Frontal cortex (tissue), 4 donors: ENCODE measurements around the gene CDYL. TPM values are rescaled to one million over a fixed set of nuclear protein-coding genes. Genes with fewer than 3 reads are reported as not detected.

Source experiments
- DNase-seq, 2 donors: peaks; one replicate each; pipeline ENCODE4 v3.0.0; 2012; ENCODE audit warnings: low spot score in 2 of 2
- FAIRE-seq: peaks from 2 replicates; lab custom pipeline; 2012; peaks lifted over from hg19 to GRCh38; lab: Jason Lieb, UNC
- total RNA-seq: library from RNA; depleted of rRNA; stranded (reverse); fragments of >200 nt; gene quantifications from one replicate; pipeline ENCODE4 v1.2.3, GENCODE V29; 2014
- donor health status: control.
- donor health status: control.
- donor health status: control.

The CDYL gene
- total RNA-seq, 1 donor from 2014 or later = 24.1 TPM

GRCh38 chr6:4870821-4871494 lies 94.8 kb downstream of the CDYL start:
- FAIRE-seq = no peak
- no peak for DNase-seq

GRCh38 chr6:4871825-4872224 lies 95.6 kb downstream of the CDYL start:
- DNase-seq (no peak), FAIRE-seq (no peak)

GRCh38 chr6:4872841-4873240 lies 96.6 kb downstream of the CDYL start:
- FAIRE-seq (no peak), DNase-seq (no peak)

- DNase-seq (no peak), FAIRE-seq (no peak)
Observed at GRCh38 chr6:4873928-4874327, 97.7 kb downstream of the CDYL start.

DNA sequence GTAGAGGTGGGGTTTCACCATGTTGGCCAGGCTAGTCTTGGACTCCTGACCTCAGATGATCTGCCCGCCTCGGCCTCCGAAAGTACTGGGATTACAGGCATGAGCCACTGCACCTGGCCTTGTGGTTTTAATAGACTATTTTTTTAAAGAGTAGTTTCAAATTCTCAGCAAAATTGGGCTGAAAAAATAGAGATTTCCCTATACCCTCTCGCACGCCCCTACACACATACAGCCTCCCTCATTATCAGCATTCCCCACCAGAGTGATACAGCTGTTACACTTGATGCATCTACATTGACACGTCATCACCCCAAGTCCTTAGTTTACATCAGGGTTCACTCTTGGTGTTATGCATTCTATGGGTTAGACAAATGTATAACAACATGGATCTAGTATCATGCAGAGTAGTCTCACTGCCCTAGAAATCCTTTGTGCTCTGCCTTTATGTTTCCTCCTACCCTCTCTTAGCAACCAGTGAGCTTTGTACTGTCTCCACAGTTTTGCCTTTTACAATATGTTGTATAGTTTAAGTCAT lies 103.6 kb downstream of the CDYL start:
- FAIRE-seq (no peak), DNase-seq (no peak)

DNA sequence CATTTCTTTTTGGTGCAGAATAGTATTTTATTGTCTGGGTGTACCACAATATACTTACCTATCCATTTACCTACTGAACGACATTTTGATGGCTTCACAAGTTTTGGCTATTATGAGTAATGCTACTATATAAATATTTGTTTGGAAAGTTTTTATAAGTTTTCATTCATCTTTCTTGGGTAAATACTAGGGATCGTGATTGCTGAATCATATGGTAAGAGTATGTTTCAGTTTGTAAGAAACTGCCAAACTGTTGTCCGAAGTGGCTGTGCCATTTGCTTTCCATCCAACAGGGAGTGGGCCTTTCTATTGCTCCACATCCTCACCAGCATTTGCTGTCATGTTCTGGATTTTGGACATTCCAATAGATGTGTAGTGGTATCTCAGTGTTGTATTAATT lies 104.2 kb downstream of the CDYL start:
- FAIRE-seq (no peak), DNase-seq (no peak)

- no peak for FAIRE-seq
- DNase-seq = no peak
Observed at GRCh38 chr6:4883298-4883697, 107.1 kb downstream of the CDYL start.

DNA sequence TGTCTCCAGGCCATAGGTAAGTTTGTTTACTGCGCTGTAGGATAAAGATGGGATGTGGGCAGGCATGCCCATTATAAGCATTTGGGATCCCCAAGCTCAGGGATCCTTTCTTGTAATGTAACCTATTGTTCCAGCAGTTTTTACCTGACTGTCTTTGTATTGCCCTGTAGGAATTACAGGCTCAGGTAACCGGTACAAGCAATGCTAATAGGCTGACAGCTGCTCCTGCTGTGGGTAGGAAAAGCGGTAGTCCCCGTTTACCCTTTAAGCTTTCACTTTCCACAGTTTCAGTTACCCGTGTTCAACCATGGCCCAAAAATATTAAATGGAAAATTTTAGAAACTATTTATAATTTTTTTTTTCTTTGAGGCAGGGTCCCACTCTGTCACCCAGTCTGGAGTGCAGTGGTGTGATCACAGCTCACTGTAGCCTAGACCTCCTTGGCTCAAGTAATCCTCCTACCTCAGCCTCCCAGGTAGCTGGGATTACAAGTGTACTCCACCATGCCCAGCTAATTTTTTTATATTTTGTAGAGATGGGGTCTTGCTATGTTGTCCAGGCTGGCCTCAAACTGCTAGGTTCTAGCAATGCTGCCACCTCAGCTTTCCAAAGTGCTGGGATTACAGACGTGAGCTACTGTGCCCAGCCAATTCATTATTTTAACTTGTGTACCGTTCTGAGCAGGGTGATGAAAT lies 108.6 kb downstream of the CDYL start:
- DNase-seq = no peak
- FAIRE-seq = no peak

DNA sequence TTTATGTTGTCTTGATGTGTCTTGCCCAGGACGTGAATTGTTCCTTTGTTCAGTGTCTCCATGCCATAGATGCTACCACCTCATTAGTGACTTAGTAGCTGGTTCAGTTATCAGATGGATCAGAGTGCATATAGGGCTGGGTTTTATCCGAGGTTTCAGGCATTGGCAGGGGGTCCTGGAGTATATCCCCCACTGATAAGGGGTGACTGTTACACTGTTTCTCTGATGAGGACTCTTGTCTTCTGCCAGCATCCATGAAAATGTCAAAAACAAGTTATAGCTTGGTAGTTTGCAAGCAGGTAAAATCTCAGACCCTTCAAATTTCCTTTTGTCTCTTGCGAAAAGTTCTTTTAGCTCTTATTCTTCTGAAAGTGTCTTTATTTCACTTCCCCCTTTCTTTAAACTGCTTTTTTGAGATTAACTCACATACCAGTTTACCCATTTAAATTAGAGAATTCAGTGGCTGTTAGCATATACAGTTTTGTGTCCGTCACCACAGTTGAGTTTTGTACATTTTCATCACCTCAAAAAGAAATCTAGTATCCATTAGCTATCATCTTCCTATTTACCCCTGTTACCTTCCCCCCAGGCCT lies 109.2 kb downstream of the CDYL start:
- FAIRE-seq = no peak
- no peak for DNase-seq

DNA sequence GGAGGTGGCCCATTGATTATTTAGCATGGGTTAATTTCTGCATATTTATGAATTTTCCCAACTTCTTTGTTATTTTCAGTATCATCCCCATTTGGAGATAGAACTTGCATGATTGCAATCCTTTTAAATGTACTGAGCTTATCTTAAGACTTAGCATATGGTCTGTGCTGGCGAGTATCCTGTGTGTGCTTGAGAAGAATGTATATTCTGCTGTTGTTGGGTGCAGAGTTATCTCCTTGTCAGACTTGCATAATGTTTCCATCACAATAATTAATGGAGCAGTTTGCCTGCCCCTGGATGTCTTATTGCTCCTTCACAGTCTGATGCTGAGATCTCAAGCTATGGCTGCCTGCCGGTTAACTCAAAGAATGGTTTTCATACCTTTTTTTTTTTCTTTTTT lies 112.6 kb downstream of the CDYL start:
- DNase-seq = no peak
- FAIRE-seq = no peak

DNA sequence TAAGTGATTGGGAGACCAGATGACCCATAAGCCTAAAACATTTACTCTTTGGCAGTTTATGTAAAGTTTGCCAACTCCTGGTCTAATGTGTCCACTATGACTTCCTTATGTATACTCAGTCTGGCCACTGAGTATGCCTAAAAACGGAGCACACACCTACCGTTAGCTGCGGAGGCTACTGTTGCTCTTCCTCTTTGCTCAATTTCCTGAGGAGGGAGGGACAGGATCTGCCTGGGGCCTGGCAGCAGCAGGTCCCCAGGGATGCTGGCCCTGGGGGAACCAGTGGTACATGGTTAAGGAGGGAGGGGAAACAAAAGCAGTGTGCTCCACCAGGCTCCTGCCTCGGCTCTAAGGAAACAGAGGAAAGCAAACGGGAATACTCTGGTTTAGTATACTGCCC lies 113.5 kb downstream of the CDYL start:
- DNase-seq = no peak
- no peak for FAIRE-seq

- no peak for DNase-seq
- no peak for FAIRE-seq
Observed at GRCh38 chr6:4890191-4890590, 114.0 kb downstream of the CDYL start.

DNA sequence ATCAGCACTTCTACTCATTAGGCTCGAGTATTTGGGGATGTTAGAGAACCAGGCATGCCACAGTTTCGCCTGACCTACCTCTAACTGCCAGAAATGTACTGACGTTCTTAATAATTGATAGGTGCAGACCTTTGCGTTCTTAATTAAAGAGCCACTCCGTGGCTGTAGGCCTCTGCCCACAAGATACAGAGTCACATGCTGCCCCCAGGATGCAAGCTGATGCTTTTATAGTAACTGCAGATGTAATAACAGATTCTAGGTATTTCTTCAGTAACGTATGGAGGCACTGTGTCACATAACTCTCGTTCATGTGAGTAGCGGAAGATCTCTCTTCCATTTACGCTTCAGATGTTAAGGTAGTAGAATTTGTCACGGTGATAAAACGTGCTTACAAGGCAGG lies 114.4 kb downstream of the CDYL start:
- no peak for DNase-seq

DNA sequence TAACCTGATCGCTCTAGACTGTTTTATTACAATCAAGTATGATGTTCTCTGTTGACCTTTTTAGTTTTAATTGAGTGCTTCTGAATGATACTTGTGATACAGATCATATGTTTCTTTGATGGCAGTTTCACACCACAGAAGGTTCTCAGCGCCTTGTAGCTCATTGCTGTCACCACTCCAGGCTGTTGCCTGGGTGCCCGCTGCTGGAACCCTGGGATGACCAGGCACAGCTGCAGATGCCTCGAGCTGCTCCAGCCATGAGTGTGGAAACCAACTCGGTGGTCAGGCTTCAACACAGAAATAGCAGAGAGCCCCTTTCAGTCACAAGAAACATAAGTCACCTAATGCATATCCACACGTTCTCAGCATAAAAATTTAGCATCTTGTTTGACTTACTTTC lies 114.9 kb downstream of the CDYL start:
- DNase-seq = no peak
- no peak for FAIRE-seq

More for the DNA sequence above, 114.4 kb downstream of the CDYL start:
- no peak for FAIRE-seq

DNA sequence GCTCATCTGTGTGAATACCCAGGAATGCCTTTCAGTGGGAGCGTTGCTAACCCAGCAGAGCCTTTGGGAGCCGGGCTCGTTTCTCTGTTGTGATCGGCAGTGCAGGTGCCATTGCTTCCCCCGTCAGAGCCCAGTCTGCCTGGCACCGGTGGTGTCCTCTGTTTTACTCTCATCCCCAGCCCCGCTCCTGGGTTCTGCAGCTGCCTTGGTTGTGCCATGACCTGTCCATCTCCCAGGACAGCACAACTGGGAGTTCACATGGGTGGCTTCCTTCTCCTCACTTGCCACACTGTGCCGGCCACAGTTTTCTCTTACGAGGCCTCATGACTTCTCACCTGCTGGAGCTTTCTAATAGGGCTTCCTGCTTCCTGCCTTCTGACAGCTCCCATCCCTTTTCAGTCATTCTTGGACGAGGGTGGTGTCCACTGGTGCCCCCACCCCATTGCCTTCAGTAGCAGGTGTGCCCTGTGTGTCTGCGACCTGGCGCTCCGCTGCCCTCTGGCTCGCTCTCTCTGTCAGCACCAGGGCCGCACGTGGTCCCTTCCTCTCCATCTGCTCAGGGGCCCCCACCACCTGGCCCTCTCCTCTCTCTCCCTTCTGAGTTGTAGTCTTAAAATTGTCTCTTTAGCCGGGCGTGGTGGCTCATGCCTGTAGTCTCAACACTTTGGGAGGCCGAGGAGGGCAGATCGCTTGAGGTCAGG lies 116.7 kb downstream of the CDYL start:
- FAIRE-seq = no peak
- DNase-seq = no peak

GRCh38 chr6:4894049-4894448 lies 117.8 kb downstream of the CDYL start:
- DNase-seq (no peak), FAIRE-seq (no peak)

DNA sequence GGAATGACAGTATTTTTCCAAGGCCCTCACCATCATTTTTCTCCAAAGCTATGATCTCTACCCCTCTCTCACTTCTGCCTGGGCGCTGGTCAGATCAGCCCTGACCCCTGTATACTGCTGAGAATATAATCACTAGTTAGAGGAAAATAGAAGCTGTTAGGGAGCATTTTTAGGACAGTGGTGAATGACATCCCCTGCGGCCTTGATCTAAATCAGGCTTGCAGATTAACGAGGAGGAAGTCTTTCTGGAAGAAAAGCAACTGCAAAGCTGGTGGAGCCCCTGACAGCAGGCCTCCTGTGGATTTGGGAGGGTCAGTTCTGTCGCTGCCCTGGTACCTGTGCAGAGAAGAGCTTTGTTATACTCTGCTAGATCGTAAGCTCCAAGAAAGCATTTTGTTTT lies 119.8 kb downstream of the CDYL start:
- no peak for DNase-seq

GRCh38 chr6:4896401-4896800 lies 120.2 kb downstream of the CDYL start:
- FAIRE-seq (no peak), DNase-seq (no peak)

More for the DNA sequence above, 119.8 kb downstream of the CDYL start:
- no peak for FAIRE-seq

DNA sequence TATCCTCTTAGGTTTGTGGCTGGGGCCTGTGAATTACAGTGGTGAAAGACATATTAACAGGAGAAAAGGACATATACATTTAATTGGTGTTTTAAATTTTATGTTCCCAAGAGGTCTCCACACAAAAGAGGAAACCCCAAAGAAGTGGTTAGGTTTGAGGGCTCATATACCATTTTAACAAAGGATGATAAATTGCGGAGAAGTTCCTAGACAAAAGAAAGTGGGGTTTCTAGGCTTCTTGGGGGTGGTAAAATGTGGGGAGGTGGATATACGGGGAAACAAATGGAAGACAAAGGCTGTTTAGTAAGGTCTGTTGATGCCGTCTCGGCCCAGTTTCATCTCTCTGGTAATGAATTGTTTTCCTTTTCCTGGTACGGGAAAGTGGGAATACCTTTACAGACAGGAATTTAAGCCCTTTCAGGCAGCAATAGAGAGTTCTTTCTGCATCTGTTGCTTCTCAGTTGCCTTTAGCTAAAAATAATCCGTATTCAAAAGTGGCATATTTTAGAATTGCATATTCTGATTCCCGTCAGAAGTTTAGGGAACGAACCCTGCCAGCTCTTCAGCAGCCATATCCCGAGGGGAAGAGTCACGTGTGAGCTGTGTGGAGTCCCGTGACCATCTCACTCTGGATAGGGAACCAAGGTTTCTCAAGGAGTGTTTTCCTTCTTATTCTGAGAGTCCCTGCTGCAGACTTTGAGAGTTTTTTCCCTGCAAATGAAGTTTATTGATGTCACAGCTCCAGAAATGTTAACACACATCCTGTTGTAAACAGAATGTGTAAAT lies 123.2 kb downstream of the CDYL start:
- no peak for FAIRE-seq
- no peak for DNase-seq
